ENCODE results near the gene CELA3B. TPM values are rescaled to one million over a fixed set of nuclear protein-coding genes. Genes with fewer than 3 reads are reported as not detected.
"Not testable (repeated sequence)": the region's sequence is repeated elsewhere in the genome, so short reads cannot be mapped to it uniquely, and the experiment has no call there.

CELA3B gene, protein sequence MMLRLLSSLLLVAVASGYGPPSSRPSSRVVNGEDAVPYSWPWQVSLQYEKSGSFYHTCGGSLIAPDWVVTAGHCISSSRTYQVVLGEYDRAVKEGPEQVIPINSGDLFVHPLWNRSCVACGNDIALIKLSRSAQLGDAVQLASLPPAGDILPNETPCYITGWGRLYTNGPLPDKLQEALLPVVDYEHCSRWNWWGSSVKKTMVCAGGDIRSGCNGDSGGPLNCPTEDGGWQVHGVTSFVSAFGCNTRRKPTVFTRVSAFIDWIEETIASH
- total RNA-seq (not detected), polyA plus RNA-seq (ENCODE audit: insufficient read depth in 1 of 8, insufficient read length in 8 of 8, low replicate concordance in 1 of 8) (under 1 TPM in 5 of 8 donors, not detected in 3; 0.17 to 0.45 (median 0.31) TPM)
- long read RNA-seq, donor 1, result 0 reads
- long read RNA-seq, donor 2, result 0 reads
- long read RNA-seq, donor 3, result 0 reads
- long read RNA-seq, donor 4, result 0 reads
- long read RNA-seq, donor 5, partial matches to known transcripts, result 0 of 1 reads
- long read RNA-seq, donor 5, other reads (novel, unspliced or antisense), result 0 of 1 reads
- long read RNA-seq, donor 6, result 0 reads
- long read RNA-seq, donor 7, result 0 reads
- long read RNA-seq, donor 8, result 0 reads
- long read RNA-seq, donor 9, result 0 reads
- long read RNA-seq, donor 10, result 0 reads
- long read RNA-seq, donor 11, result 0 reads

DNA sequence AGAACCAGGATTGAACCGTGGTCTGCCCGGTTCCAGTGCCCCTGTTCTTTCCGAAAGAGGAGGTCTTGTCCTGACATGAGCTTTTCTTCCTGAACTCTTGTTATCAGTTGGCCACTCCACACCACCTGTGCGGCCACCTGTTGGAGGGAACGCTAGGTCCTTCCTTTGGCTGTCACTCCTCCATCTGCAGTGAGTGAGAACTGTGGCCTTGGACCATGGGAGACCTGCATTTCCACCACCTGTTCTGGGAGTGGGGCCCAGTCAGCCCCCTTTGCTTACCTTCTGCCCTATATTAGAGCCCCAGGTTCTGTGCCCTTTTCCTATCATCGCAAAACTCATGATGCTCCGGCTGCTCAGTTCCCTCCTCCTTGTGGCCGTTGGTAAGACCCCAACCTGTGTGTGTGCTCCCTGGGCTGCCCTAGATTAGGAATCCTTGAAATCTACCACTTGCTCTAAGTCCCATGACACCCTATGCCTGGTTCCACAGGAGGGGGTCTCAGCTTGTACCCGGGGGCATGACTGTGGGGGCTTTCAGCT, at the start of gene CELA3B:
Gene CELA3B (plus strand): TSS at position 320 of the 537 bp plus-strand sequence. CDS start 18 bp downstream, at position 338.
- 76% methylated on average over 5 of the region's 9 CpGs for WGBS (ENCODE audit: insufficient coverage)
- H3K27me3 ChIP-seq (ENCODE audit: control insufficient read depth, insufficient read depth, low read length); H3K27ac ChIP-seq (ENCODE audit: low read length); DNase-seq; H3K4me3 ChIP-seq (ENCODE audit: low read length); H3K36me3 ChIP-seq (ENCODE audit: control insufficient read depth, insufficient read depth, low read length); H3K9me3 ChIP-seq (replicated peaks; ENCODE audit: control insufficient read depth, low read depth, low read length); H3K4me1 ChIP-seq (ENCODE audit: control insufficient read depth, insufficient read depth, low read length): not testable (repeated sequence)

DNA sequence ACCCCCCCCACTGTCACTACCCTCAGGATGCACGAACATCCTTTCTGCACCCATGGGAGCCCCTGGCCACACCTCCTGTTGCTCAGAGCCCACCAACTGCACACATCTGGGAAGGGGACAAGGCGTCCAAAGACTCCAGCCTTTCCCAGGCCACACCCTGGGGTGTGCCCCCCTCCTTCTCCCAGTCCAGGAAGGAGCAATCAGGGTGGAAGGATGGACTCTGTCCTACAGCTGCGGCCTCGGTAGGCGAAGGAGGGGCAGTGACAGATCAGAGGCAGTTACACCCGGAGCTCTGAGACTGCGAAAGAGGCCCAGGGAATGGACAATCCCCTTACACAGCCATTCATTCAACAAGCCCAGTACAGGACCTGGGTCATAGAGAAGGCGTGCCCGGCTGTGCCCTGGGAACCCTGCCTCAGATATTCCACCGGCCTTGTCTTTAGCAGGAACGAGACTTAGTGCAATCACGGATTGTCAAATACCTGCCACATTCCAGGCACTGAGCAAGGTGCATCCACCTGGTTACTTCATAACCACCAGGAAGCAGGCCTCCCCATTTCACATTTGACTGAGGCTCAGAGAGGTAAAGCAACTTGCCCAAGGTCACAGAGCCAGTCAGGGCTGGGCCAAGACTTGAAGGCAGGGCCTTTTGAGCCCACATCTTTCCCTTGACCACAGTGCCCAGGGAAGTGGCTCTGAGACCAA, 49.1 kb upstream of the CELA3B start:
- peak; percentile 91 for DNase-seq
- Histone ChIP-seq H3K4me3 (ENCODE audit: low read length) (no peak overlapping the region), H3K27ac (ENCODE audit: low read length) (peak overlapping the region; percentile 80), H3K36me3 (ENCODE audit: control insufficient read depth, insufficient read depth, low read length) (peaks cover 38% of the 10 kb centered on the region), H3K4me1 (ENCODE audit: control insufficient read depth, insufficient read depth, low read length) (peaks cover 84% of the 10 kb centered on the region), H3K9me3 (replicated peaks; ENCODE audit: control insufficient read depth, low read depth, low read length) (no peaks in the 10 kb centered on the region), H3K27me3 (ENCODE audit: control insufficient read depth, insufficient read depth, low read length) (no peaks in the 10 kb centered on the region)
- 38% methylated on average over 7 of the region's 12 CpGs for WGBS (ENCODE audit: insufficient coverage)

DNA sequence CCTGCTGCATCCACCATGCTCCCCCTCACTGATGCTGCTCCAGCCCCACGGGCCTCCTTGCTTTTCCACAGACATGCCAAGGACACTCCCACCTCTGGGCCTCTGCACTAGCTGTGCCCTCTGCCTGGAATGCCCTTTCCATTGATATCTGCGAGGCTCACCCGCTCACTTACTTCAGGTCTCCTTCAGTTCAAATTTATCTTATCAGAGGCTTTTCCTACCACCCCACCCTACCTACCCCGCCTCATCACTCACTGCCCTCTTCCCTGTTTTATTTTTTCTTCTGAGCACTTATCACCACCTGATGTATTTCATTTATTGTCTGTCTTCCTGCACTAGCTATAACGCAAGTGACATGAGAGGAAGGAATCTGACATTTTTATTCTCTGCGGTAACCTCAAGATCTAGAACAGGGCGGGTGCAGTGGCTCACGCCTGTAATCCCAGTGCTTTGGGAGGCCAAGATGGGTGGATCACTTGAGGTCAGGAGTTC, 46.7 kb upstream of the CELA3B start:
- Histone ChIP-seq H3K4me3 (ENCODE audit: low read length) (no peak overlapping the region), H3K9me3 (replicated peaks; ENCODE audit: control insufficient read depth, low read depth, low read length) (no peaks in the 10 kb centered on the region), H3K27ac (ENCODE audit: low read length) (no peak overlapping the region), H3K36me3 (ENCODE audit: control insufficient read depth, insufficient read depth, low read length) (peaks cover 35% of the 10 kb centered on the region), H3K4me1 (ENCODE audit: control insufficient read depth, insufficient read depth, low read length) (peaks cover 81% of the 10 kb centered on the region), H3K27me3 (ENCODE audit: control insufficient read depth, insufficient read depth, low read length) (no peaks in the 10 kb centered on the region)
- WGBS (ENCODE audit: insufficient coverage), result 57% methylated on average over 5 of the region's 8 CpGs
- no peak for DNase-seq

DNA sequence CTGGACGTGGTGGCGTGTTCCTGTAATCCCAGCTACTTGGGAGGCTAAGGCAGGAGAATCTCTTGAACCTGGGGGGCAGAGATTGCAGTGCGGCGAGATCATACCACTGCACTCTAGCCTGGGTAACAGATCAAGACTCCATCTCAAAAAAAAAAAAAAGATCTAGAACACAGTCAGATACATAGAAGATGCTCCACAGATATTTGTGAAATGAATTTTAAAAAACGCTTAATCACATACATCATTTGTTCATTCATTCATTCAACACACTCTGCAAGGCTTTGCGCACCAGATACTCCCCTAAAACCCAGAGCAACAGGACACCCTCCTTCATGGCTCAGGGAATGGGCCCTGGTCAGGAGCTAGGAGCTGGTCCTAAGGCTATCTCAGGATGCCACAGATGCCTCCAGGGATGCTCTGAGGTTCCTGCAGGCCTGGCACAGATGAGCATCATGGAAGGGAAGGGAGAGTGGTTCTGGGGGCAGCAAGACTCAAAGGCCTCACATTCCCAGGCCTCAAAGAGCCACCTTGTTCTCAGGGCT, 46.1 kb upstream of the CELA3B start:
- Histone ChIP-seq H3K4me3 (ENCODE audit: low read length) (no peak overlapping the region), H3K36me3 (ENCODE audit: control insufficient read depth, insufficient read depth, low read length) (peaks cover 33% of the 10 kb centered on the region)
- WGBS (ENCODE audit: insufficient coverage), result 60% methylated on average over 2 of the region's 6 CpGs

DNA sequence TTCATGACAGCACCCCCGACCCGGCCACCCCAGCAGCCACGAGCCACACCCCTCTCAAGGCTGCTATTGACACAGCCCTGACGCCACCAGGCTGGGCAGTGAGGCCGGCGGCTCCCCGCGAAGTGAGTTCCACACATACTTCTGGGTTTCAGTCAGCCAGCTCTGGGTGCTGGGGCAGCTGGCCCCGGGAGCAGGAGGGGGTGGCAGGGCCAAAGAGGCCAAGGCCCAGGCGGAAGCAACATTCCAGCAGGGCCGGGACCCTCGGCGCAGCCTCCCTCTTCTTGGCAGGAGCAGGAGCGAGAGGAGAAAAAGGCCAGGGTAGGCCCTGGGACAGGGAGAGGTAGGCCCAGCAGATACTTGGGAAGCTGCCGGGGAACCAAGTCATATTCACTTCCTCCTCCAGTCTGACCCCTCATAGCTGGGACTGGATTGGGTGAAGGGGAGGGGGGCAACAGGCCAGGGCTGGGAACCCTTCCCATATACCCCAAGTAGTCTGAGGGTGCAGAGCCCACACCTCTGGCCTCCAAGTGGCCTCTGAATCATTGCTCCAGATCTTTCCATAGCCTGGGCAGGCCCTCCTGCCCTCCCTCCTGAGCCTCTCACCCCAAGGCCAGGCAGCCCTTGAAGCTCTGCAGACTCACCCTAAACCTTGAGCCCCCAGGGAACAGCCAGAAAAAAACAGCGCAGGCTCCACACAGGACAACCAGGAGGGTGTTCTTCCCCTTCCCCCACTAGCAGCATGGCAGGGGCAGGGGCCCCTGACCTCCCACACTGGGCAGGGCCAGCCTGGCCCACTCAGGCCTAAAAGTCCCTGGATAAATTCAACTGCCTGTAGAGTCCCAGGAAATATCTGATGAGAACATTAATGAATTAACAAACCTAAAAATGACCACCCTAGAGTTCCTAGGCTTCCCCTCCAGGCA, 45.4 kb upstream of the CELA3B start:
- Histone ChIP-seq H3K36me3 (ENCODE audit: control insufficient read depth, insufficient read depth, low read length) (peaks cover 28% of the 10 kb centered on the region), H3K4me1 (ENCODE audit: control insufficient read depth, insufficient read depth, low read length) (peaks cover 80% of the 10 kb centered on the region), H3K27ac (ENCODE audit: low read length) (peak overlapping the region; percentile 48), H3K4me3 (ENCODE audit: low read length) (no peak overlapping the region), H3K9me3 (replicated peaks; ENCODE audit: control insufficient read depth, low read depth, low read length) (no peaks in the 10 kb centered on the region), H3K27me3 (ENCODE audit: control insufficient read depth, insufficient read depth, low read length) (no peaks in the 10 kb centered on the region)
- WGBS (ENCODE audit: insufficient coverage), result 36% methylated on average over 10 of the region's 16 CpGs
- no peak for DNase-seq

More for the DNA sequence above, 46.1 kb upstream of the CELA3B start:
- peaks cover 81% of the 10 kb centered on the region for H3K4me1 ChIP-seq (ENCODE audit: control insufficient read depth, insufficient read depth, low read length)
- DNase-seq, result no peak
- H3K27ac ChIP-seq (ENCODE audit: low read length), result peak overlapping the region; percentile 48
- no peaks in the 10 kb centered on the region for H3K9me3 ChIP-seq (replicated peaks; ENCODE audit: control insufficient read depth, low read depth, low read length)
- no peaks in the 10 kb centered on the region for H3K27me3 ChIP-seq (ENCODE audit: control insufficient read depth, insufficient read depth, low read length)

DNA sequence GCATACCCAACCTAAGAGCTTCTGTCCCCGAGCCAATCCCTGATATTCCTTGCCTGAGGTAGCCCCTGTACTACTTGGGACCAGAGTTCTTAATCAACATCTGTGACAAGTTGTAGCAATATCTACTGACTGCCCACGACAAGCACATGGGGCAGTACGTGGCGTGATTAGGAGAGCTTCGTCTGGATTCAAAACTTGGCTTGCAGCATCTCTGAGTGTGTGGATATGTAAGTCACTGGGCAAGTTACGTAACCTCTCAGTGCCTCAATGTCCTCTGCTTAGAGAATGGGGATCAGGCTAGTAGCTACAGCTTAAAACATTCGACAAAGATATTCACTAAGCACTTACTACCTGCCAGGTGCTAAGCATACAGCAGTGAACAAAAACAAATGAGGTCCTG, 44.7 kb upstream of the CELA3B start:
- no peaks in the 10 kb centered on the region for H3K9me3 ChIP-seq (replicated peaks; ENCODE audit: control insufficient read depth, low read depth, low read length)
- H3K4me3 ChIP-seq (ENCODE audit: low read length), result no peak overlapping the region
- H3K36me3 ChIP-seq (ENCODE audit: control insufficient read depth, insufficient read depth, low read length), result peaks cover 28% of the 10 kb centered on the region
- H3K27ac ChIP-seq (ENCODE audit: low read length), result peak overlapping the region; percentile 48
- no peak for DNase-seq
- H3K4me1 ChIP-seq (ENCODE audit: control insufficient read depth, insufficient read depth, low read length), result peaks cover 73% of the 10 kb centered on the region
- no peaks in the 10 kb centered on the region for H3K27me3 ChIP-seq (ENCODE audit: control insufficient read depth, insufficient read depth, low read length)
- WGBS (ENCODE audit: insufficient coverage), result 29% methylated on average over 1 of the region's 7 CpGs

DNA sequence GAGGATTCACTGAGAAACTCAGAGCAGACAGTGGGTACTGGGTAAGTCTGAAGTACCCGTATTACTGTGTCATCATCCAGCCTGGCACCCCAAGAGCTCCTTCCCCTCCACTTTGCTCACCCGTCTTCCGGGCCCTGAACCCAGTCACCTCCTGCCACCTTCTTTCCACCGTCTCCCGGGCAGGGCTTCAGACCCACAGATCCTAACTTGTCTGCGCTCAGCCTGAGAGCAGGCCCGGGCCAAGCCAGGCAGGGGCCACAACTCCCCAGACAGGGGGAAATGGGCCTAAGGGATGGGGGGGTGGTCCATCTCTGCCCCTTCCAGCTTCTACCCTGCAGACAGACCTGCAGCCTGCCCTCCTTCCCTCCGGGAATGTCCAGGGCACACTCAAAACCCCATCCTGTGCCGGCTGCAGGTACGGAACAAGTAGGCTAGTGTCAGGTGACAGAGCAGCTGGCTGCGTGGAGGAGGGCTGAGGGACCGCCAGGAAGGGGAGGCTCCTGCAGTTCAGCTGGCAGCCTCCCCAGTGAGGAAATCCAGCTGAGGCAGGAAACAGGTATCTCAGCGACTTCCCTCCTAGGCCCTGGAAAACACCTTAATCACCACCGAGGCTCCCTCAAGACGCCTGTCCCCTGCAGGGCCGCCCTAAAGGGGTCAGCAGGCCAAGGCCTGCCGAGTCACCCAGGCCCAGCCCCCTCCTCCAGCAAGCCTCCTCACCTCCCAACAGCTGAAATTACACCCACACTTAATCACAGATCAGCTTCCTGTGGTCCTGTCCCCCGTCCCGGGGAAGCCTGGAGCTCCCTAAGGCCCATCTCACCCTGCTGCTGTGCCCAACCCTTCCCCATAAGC, 43.2 kb upstream of the CELA3B start:
- peaks cover 73% of the 10 kb centered on the region for H3K4me1 ChIP-seq (ENCODE audit: control insufficient read depth, insufficient read depth, low read length)
- no peaks in the 10 kb centered on the region for H3K9me3 ChIP-seq (replicated peaks; ENCODE audit: control insufficient read depth, low read depth, low read length)
- DNase-seq, result peak; percentile 79
- 26% methylated on average over 10 of the region's 19 CpGs for WGBS (ENCODE audit: insufficient coverage)
- H3K36me3 ChIP-seq (ENCODE audit: control insufficient read depth, insufficient read depth, low read length), result peaks cover 28% of the 10 kb centered on the region
- peak overlapping the region; percentile 23 for H3K4me3 ChIP-seq (ENCODE audit: low read length)
- H3K27ac ChIP-seq (ENCODE audit: low read length), result peak overlapping the region; percentile 71
- no peaks in the 10 kb centered on the region for H3K27me3 ChIP-seq (ENCODE audit: control insufficient read depth, insufficient read depth, low read length)

DNA sequence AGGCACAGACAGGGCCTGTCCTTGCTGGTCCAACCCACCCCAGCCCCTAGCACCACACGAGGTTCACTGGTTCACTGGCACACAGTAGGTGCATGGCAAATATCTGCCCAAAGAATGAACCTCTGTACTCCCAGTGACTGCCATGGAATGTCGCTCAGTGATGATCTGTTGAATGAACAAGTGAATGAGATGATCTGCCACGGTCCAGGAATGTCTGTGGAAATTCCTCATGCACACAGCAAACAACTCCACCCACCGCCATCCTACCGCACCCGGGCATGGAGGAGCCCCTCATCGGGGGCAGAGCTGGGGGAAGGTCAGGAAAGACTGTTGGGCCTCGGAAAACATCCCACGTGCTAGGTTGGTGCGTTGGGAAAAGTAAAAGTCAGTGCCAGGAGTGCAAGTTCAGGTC, 41.4 kb upstream of the CELA3B start:
- DNase-seq, result no peak
- 12% methylated on average over 3 of the region's 10 CpGs for WGBS (ENCODE audit: insufficient coverage)
- Histone ChIP-seq H3K4me1 (ENCODE audit: control insufficient read depth, insufficient read depth, low read length) (peaks cover 80% of the 10 kb centered on the region), H3K27me3 (ENCODE audit: control insufficient read depth, insufficient read depth, low read length) (no peaks in the 10 kb centered on the region), H3K4me3 (ENCODE audit: low read length) (peak overlapping the region; percentile 85), H3K27ac (ENCODE audit: low read length) (peak overlapping the region; percentile 37), H3K36me3 (ENCODE audit: control insufficient read depth, insufficient read depth, low read length) (peaks cover 15% of the 10 kb centered on the region), H3K9me3 (replicated peaks; ENCODE audit: control insufficient read depth, low read depth, low read length) (no peaks in the 10 kb centered on the region)

Data from muscle of leg (tissue), 16 donors.